ENCODE data around the gene OR2A14.
A peak's percentile ranks its signal among the peaks of the same experiment; 100 is the strongest.
"Not testable (repeated sequence)": the region's sequence is repeated elsewhere in the genome, so short reads cannot be mapped to it uniquely, and the experiment has no call there.

OR2A14 gene

GRCh38 chr7:144158861-144159260 is 35.9 kb downstream of the OR2A14 start:
- DNase-seq = no peak

DNA sequence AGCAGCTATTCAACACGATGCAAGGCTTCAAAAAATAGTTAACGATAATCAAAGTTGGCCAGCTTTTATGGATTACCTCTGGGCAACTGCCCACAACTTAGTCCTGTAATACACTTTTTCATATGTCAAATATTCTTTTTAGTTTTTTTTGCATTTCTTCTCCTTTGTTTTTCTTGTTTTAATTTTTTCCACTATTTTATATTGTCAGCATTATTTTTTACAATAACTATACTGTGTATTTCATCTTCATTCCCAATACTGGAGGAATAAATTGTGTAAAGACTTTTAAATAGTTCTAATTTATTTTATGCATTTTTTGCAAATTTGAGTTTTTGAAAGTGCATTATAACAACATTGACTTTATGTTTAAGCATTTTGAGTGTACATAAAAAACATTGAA is 41.8 kb downstream of the OR2A14 start:
- DNase-seq = no peak

DNA sequence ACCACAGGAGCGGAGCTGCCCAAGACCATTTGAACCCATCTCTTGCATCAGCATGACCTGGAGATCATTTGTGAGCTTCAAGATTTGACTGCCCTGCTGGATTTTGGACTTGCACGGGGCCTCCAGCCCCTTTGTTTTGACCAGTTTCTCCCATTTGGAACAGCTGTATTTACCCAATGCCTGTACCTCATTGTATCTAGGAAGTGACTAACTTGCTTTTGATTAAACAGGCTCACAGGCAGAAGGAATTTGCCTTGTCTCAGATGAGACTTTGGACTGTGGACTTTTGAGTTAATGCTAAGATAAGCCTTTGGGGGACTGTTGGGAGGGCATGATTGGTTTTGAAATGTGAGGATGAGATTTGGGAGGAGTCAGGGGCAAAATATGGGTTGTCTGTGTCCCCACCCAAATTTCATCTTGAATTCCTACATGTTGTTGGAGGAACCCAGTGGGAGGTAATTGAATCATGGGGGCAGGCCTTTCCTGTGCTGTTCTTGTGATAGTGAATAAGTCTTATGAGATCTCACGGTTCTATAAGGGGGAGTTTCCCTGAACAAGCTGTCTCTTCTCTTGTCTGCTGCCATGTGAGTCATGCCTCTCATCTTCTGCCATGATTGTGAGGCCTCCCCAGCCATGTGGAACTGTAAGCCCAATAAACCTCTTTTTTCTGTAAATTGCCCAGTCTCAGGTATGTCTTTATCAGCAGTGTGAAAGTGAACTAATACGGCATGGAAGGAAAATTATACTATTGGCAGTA is 48.8 kb downstream of the OR2A14 start:
- DNase-seq = not testable (repeated sequence)

DNA sequence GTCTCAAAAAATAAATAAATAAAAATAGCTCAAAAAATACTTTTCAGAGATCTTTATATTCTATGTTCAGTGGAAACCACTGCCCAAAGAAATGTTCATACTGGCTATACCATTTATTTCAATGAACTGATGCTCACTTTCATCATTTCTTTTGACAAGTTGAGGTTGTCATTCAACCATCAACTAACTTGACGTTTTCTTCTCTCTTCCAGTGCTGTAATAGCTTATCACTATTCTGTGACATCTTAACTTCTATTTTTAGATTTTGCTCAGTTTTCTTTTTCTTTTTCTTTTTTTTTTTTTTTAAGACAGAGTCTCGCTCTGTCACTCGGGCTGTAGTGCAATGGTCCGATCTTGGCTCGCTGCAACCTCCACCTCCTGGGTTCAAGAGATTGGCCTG is 51.6 kb downstream of the OR2A14 start:
- DNase-seq = no peak

DNA sequence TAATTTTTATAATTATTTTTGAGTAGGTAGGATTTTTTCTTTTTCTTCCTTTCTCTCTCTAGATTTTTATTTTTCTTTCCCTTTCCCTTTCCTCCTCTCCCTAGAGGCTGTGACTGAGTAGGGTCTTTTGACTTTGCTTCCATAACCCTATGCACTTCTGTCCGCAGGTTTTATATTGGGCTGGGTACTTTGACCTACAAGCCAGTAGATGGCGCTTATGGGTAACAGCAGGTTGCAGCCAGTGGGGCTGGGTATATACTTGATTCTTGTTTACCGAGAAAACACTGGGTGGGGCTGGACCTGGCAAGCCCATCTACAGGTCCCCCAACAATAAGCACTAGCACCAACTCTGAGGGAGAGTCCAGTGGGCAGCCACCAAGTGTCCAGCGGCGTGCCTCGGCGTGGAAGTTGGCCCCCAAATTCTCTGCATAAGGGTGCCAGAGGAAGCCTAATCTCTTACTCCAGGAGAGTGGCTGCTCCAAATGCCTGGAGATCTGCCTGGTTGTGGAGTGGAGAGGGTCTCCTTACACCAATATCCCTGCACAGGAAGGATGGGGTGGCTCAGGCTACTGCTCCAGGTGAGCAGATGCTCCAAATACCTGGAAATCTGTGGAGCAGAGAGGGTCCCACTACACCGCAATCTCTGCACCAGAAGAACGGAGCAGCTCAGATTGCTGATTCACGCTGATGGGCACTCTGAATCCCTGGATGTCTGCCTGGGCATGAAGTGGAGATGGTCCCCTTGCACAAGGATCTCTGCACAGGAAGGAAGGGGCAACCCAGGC is 55.6 kb downstream of the OR2A14 start:
- peak in 1 of 2 experiments; percentile 12 for DNase-seq

GRCh38 chr7:144179165-144179479 is 56.1 kb downstream of the OR2A14 start:
- DNase-seq = not testable (repeated sequence)

Data from activated CD4-positive, alpha-beta T cell treated with anti-CD3 and anti-CD28 coated beads, Interleukin-2, amount 50 U/mL, for 4 hours (primary cell).